ENCODE data around the gene IFT27. TPM values are rescaled to one million over a fixed set of nuclear protein-coding genes. Genes with fewer than 3 reads are reported as not detected.

Gene IFT27
- total RNA-seq, 1 donor from 2014 or later: 21.5 TPM

DNA sequence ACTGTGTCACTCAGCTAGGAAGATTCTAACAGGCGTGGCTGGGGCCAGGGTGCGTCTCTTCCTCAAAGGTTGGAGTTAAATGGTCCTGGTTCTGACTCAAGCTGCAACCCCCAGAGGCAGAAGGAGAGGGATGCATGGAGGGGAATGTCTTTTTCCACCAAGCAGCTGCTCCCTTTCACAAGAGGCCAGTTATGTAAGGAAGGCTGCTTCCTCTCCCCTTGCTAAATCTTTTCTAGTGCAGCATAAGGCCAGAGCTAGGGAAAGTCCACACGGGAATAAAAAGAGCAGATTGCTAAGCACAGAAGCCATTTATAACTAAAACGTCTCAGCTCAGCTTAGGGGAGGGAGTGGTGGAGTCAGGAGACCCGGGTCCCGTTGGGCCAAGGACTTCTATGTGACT, 30.9 kb upstream of the IFT27 start:
- TF ChIP-seq, protein P1, sequence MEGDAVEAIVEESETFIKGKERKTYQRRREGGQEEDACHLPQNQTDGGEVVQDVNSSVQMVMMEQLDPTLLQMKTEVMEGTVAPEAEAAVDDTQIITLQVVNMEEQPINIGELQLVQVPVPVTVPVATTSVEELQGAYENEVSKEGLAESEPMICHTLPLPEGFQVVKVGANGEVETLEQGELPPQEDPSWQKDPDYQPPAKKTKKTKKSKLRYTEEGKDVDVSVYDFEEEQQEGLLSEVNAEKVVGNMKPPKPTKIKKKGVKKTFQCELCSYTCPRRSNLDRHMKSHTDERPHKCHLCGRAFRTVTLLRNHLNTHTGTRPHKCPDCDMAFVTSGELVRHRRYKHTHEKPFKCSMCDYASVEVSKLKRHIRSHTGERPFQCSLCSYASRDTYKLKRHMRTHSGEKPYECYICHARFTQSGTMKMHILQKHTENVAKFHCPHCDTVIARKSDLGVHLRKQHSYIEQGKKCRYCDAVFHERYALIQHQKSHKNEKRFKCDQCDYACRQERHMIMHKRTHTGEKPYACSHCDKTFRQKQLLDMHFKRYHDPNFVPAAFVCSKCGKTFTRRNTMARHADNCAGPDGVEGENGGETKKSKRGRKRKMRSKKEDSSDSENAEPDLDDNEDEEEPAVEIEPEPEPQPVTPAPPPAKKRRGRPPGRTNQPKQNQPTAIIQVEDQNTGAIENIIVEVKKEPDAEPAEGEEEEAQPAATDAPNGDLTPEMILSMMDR (IDR thresholded peaks at IDR 0.05): no peak
- H3K36me3 ChIP-seq: no peaks in the 10 kb centered on the region
- H3K4me3 ChIP-seq: no peak overlapping the region
- peaks cover 21% of the 10 kb centered on the region for H3K27me3 ChIP-seq
- DNase-seq (no peak), ATAC-seq (peak; percentile 30)
- intact Hi-C loops (cut with DNase I): no loop called here
- H3K9me3 ChIP-seq: no peaks in the 10 kb centered on the region
- no peaks in the 10 kb centered on the region for H3K4me1 ChIP-seq
- no peak overlapping the region for H3K27ac ChIP-seq

DNA sequence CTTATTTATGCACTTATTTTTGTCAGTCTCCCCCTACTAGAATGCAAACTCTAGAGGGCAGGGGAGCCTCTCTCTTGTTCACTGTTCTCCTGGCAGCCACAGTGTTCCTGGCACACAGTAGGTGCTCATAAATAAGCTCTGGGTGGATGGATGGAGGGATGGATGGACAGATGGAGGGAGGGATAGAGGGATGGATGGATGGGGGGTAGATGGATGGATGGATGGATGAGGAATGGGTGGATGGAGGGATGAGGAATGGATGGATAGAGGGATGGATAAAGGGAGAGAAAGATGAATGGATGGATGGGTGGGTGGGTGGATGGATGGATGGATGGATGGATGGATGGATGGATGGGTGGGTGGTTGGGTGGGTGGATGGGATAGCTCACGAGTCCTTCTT, 27.4 kb upstream of the IFT27 start:
- H3K36me3 ChIP-seq: no peaks in the 10 kb centered on the region
- intact Hi-C loops (cut with DNase I): no loop called here
- no peaks in the 10 kb centered on the region for H3K9me3 ChIP-seq
- no peaks in the 10 kb centered on the region for H3K4me1 ChIP-seq
- TF ChIP-seq, protein P1 (IDR thresholded peaks at IDR 0.05): no peak
- DNase-seq (no peak), ATAC-seq (no peak)
- H3K27me3 ChIP-seq: peaks cover 19% of the 10 kb centered on the region
- no peak overlapping the region for H3K27ac ChIP-seq
- H3K4me3 ChIP-seq: no peak overlapping the region

DNA sequence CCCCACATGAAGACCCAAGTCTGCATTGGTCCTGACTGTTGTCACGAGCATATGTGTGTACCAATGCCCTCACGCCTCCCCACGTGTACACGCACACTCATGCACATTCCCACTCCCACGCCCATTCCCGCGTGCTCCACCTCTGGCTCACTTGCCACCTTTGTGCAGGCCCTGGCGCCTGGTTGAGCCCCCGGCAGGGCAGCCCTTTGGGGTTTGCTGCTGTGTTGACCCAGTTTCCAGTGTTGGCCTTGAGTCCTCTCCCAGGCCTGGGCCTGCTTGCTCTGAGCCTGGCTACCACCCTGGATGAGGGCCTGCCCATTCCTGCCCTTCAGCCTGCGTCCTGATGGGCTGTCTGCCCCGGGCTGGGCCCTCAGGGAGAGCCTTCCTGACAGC, 22.8 kb upstream of the IFT27 start:
- no peak for DNase-seq
- TF ChIP-seq, protein P1 (IDR thresholded peaks at IDR 0.05): no peak
- H3K36me3 ChIP-seq: no peaks in the 10 kb centered on the region
- H3K27me3 ChIP-seq: peaks cover 19% of the 10 kb centered on the region
- no peaks in the 10 kb centered on the region for H3K4me1 ChIP-seq
- intact Hi-C loops (cut with DNase I): no loop called here
- H3K4me3 ChIP-seq: no peak overlapping the region
- ATAC-seq: no peak
- no peak overlapping the region for H3K27ac ChIP-seq
- H3K9me3 ChIP-seq: no peaks in the 10 kb centered on the region

DNA sequence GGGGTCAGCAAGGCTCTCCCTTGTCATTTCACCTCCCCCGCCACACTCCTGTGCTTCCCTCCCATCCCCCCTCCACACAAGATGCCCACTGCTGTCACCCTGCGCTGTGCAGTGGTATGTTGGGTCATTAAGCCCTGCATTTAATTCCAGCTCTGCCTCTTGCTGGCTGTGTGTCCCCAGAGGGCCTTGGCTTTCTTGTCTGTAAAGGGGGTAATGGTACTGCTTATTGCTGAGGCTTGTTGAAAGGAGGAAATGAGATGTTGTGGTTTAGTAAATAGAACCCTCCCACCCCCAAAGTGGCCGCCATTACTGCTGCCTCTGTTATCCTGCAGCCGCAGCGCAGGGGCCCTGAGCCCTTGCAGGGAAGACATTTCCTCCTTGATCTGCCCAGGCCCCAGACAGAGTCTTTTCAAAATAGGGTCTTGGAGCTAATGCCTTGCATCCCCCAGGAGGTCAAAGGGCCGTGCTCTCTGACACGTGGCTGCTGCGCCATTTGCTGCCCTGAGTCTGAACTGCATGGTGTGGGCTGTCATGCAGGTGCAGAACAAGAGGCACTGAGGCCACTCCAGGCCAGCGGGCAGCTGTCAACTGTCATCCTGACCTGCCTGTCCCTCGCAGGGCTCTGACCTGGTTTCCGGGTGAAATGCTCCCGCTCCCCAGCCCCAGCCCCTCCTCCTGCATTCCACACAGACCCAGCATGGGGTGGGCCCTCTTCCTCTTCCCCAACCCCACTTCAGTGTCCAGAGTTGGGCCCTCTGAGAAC, 22.2 kb upstream of the IFT27 start:
- ATAC-seq (no peak), DNase-seq (no peak)
- no peaks in the 10 kb centered on the region for H3K36me3 ChIP-seq
- TF ChIP-seq, protein P1 (IDR thresholded peaks at IDR 0.05): no peak
- no peaks in the 10 kb centered on the region for H3K9me3 ChIP-seq
- H3K4me1 ChIP-seq: no peaks in the 10 kb centered on the region
- no peak overlapping the region for H3K27ac ChIP-seq
- intact Hi-C loops (cut with DNase I): no loop called here
- no peak overlapping the region for H3K4me3 ChIP-seq
- peaks cover 17% of the 10 kb centered on the region for H3K27me3 ChIP-seq

DNA sequence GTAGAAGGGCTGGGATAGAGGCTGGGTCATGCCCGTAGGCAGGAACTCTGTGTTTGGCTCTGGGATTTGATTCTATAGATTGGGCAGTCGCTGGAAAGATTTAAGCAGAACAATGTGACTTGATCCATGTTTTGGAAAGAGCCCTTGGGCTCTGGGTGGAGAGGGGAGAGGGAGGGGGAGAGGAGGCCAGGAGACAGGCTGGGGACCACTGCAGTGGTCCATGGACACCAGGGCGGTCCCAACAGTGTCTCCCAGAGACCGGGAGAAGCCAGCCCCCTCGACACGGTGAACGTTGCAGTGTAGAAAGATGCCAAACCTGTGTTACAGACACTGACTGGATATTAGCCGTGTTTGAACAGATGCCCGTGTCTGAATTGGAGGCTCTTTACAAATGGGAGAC, 21.5 kb upstream of the IFT27 start:
- no peak overlapping the region for H3K27ac ChIP-seq

More for the DNA sequence above, 21.5 kb upstream of the IFT27 start:
- intact Hi-C loops (cut with DNase I): no loop called here
- TF ChIP-seq, protein P1 (IDR thresholded peaks at IDR 0.05): no peak
- H3K4me1 ChIP-seq: no peaks in the 10 kb centered on the region
- no peaks in the 10 kb centered on the region for H3K9me3 ChIP-seq
- ATAC-seq (no peak), DNase-seq (no peak)
- H3K4me3 ChIP-seq: no peak overlapping the region
- peaks cover 20% of the 10 kb centered on the region for H3K27me3 ChIP-seq
- no peaks in the 10 kb centered on the region for H3K36me3 ChIP-seq

Data from upper lobe of right lung (tissue), 1 donor.